Endothelial cell of umbilical vein (primary cell): ENCODE data around the gene MEF2C. TPM values are rescaled to one million over a fixed set of nuclear protein-coding genes. Genes with fewer than 3 reads are reported as not detected.

Experiments used
- BruUV-seq: library from RNA; stranded (reverse); fragments of 400-500 nt; replicated peaks from 2 replicates; lab custom pipeline; 2021; lab: Mats Ljungman, UMichigan
- CTCF ChIA-PET: fragments of 300-600, 350-600 bp; sonication (Branson Sonifier 250); formaldehyde crosslinking; loops from one replicate; lab custom pipeline; 2021; ENCODE audit warnings: antibody characterized with exemption, inconsistent platforms; lab: Charles Lee
- POLR2A ChIA-PET: fragments of 300-600, 350-600 bp; sonication (Branson Sonifier 250); formaldehyde crosslinking; loops from one replicate; lab custom pipeline; 2021; ENCODE audit warnings: antibody characterized with exemption, inconsistent platforms; lab: Charles Lee
- DNase-seq: peaks from one replicate; pipeline ENCODE4 v3.0.0-alpha.2; 2011; ENCODE audit warnings: low read depth, low spot score
- FAIRE-seq: peaks from 2 replicates; lab custom pipeline; 2011; peaks lifted over from hg19 to GRCh38; lab: Jason Lieb, UNC
- H2AFZ ChIP-seq: 2 replicates; pipeline ENCODE4 v1.6.0; 2012; ENCODE audit warnings: low read depth, low read length, control low read depth, inconsistent platforms
- H3K27ac ChIP-seq: 2 replicates; pipeline ENCODE4 v1.5.1; 2011; ENCODE audit warnings: low read depth, mild to moderate bottlenecking, control low read depth, low read length, moderate library complexity; ENCODE audit not compliant: insufficient read depth
- H3K27me3 ChIP-seq, 2 experiments: 2 replicates each; pipeline versions ENCODE4 v1.6.0 to v1.6.1; 2011; ENCODE audit warnings: low read length in 2 of 2, mixed read lengths in 1 of 2; ENCODE audit not compliant: control insufficient read depth in 2 of 2, insufficient read depth in 2 of 2
- H3K36me3 ChIP-seq, 2 experiments: 2 replicates in 1 of 2; 3 replicates in 1 of 2; pipeline ENCODE4 v1.5.1; 2011; ENCODE audit warnings: low read length in 2 of 2, mild to moderate bottlenecking in 1 of 2, moderate library complexity in 1 of 2; ENCODE audit not compliant: control insufficient read depth in 2 of 2, insufficient read depth in 2 of 2; ENCODE audit errors: extremely low read depth in 1 of 2
- H3K4me1 ChIP-seq: 3 replicates; pipeline ENCODE4 v1.5.1; 2011; ENCODE audit warnings: mild to moderate bottlenecking, low read length; ENCODE audit not compliant: control insufficient read depth, insufficient read depth; ENCODE audit errors: extremely low read depth
- H3K4me2 ChIP-seq: 2 replicates; pipeline ENCODE4 v1.6.1; 2011; ENCODE audit warnings: low read length, control low read depth, mixed read lengths; ENCODE audit not compliant: insufficient read depth
- H3K4me3 ChIP-seq, 3 experiments: fragments of 200-600 bp in 1 of 3; sonication (generic), shearing (Covaris generic) in 1 of 3; replicated peaks in 1 of 3; 2 replicates each; pipeline ENCODE4 v1.5.1; 2011 to 2016; ENCODE audit warnings: control low read depth in 3 of 3, low read length in 3 of 3, mild to moderate bottlenecking in 2 of 3, inconsistent platforms in 1 of 3, low read depth in 1 of 3, moderate library complexity in 1 of 3; ENCODE audit not compliant: insufficient read depth in 1 of 3
- H3K79me2 ChIP-seq: 2 replicates; pipeline ENCODE4 v1.6.0; 2012; ENCODE audit warnings: low read length, inconsistent platforms; ENCODE audit not compliant: control insufficient read depth, insufficient read depth
- H3K9ac ChIP-seq: replicated peaks from 2 replicates; pipeline ENCODE3; 2011; ENCODE audit warnings: low read length, control low read depth; ENCODE audit not compliant: insufficient read depth; ENCODE audit errors: extremely low read depth
- H3K9me1 ChIP-seq: replicated peaks from 3 replicates; pipeline ENCODE4 v1.6.0; 2011; ENCODE audit warnings: mild to moderate bottlenecking, low read length; ENCODE audit not compliant: control insufficient read depth, insufficient read depth; ENCODE audit errors: extremely low read depth
- H3K9me3 ChIP-seq: replicated peaks from 2 replicates; pipeline ENCODE4 v1.5.1; 2012; ENCODE audit warnings: low read length, inconsistent platforms; ENCODE audit not compliant: control insufficient read depth, insufficient read depth
- H4K20me1 ChIP-seq: replicated peaks from 2 replicates; pipeline ENCODE3; 2011; ENCODE audit warnings: mild to moderate bottlenecking, low read length; ENCODE audit not compliant: control insufficient read depth, insufficient read depth; ENCODE audit errors: extremely low read depth
- EZH2 ChIP-seq: IDR thresholded peaks from 2 replicates; pipeline ENCODE4 v1.6.1; 2012; ENCODE audit warnings: borderline replicate concordance, low read depth, mild to moderate bottlenecking, moderate library complexity, low read length, inconsistent platforms; ENCODE audit not compliant: severe bottlenecking
- FOS ChIP-seq: IDR thresholded peaks from 2 replicates; pipeline ENCODE4 v1.6.1; 2011; ENCODE audit warnings: mild to moderate bottlenecking, low read length, moderate library complexity, borderline replicate concordance; ENCODE audit not compliant: insufficient read depth
- GATA2 ChIP-seq: IDR thresholded peaks from 2 replicates; pipeline ENCODE4 v1.7.0; 2011; ENCODE audit warnings: low read depth, mild to moderate bottlenecking, moderate library complexity, mixed read lengths, low read length; ENCODE audit not compliant: insufficient read length, insufficient read depth
- JUN ChIP-seq: IDR thresholded peaks from 2 replicates; pipeline ENCODE4 v1.6.1; 2011; ENCODE audit warnings: borderline replicate concordance, low read depth; ENCODE audit not compliant: insufficient read length, insufficient read depth
- MAX ChIP-seq: IDR thresholded peaks from 2 replicates; pipeline ENCODE4 v1.6.1; 2011; ENCODE audit not compliant: insufficient read depth, insufficient read length
- MYC ChIP-seq: IDR thresholded peaks from one replicate; pipeline ENCODE4 v1.6.1; 2011; ENCODE audit warnings: mild to moderate bottlenecking, low read depth, low read length
- POLR2A ChIP-seq: IDR thresholded peaks from 2 replicates; pipeline ENCODE4 v1.6.1; 2012; ENCODE audit warnings: low read depth, mild to moderate bottlenecking, control low read depth, low read length
- POLR2AphosphoS5 ChIP-seq: IDR thresholded peaks from 2 replicates; pipeline ENCODE4 v1.6.1; 2012; ENCODE audit warnings: low read depth, mild to moderate bottlenecking, control low read depth, low read length, moderate library complexity; ENCODE audit not compliant: insufficient read depth
- dilution Hi-C: fragments of 300-500 bp; cut with MboI; formaldehyde crosslinking; loops from one replicate; pipeline ENCODE4 v1.15.0; 2019; ENCODE audit warnings: low sequenced_read_pairs; ENCODE audit not compliant: extremely low pct_ligation_motif_present
- intact Hi-C: fragments of 100-400 bp; cut with micrococcal nuclease; formaldehyde crosslinking; loops from one replicate; pipeline ENCODE4 v1.10.0; 2022
- polyA plus RNA-seq, 4 experiments: library from polyadenylated mRNA; depleted of rRNA in 3 of 4; stranded (reverse) in 3 of 4; unstranded in 1 of 4; fragments of >200 nt; gene quantifications; 2 replicates each; pipeline versions ENCODE4 v1.2.1 to v1.2.3, GENCODE V29; 2011 to 2012; ENCODE audit warnings: missing spikeins in 1 of 4
- total RNA-seq: library from RNA; stranded (reverse); gene quantifications from 2 replicates; pipeline ENCODE4 v1.2.3, GENCODE V29; 2021
- TF ChIP-seq, protein P1 (sequence below), 2 donors: IDR thresholded peaks; 1 replicate in 1 of 2; 2 replicates in 1 of 2; pipeline ENCODE4 v1.5.1; 2011; ENCODE audit warnings: low read length in 2 of 2, mild to moderate bottlenecking in 2 of 2, moderate library complexity in 2 of 2, control low read depth in 1 of 2, inconsistent platforms in 1 of 2, low read depth in 1 of 2; ENCODE audit not compliant: insufficient read depth in 1 of 2; ENCODE audit errors: extremely low read depth in 1 of 2

Gene MEF2C
- total and polyA plus RNA-seq, 2 donors (not counting 3 experiments of a cell fraction or from before 2014, with no cell fraction given), result 21.2 to 67.7 TPM

DNA sequence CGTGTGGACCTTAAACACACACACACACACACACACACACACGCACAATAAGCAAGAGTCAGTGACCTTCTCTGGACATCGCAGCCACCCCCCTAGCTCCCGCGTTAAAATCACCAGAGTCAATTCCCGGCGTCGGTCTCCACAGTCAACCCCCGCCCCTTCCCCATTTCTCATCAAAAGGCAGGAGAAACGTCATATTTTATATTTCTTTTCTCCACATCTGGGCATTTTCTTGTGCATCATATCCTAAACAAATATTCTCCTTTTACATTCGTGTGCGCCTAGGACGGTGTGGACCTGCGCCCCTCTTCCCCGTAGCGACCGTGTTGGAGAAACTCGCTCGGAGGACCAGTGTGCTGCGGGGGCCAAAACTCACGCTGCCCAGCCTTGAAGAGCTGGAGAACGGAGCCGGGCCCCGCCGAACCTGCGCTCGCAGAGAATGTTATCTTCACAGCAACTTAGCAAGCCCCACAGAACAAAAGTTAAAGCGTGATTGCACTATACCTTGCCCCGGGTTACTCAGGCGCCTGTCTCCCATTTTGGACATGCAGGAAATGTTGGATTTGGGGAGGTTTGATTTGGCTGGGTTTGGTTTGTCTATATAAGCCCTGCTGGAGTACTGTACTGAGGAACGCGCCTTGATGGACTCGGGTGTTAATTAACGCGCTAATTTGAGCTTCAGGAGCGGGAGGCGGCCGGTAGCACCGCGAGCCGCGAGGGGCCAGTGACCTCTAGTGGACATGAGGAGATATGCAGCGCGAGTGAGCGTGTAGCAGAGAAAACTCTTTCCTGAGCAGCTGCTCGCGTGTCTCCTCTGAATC, 192.4 kb downstream of the MEF2C start:
- dilution Hi-C loops (loop anchor here (25.0 kb wide), 1 partner anchor 553 kb away; no protein-coding TSS in a partner anchor), intact Hi-C loops (loop anchor here (1.0 to 10.0 kb wide), 5 partner anchors 7 to 1714 kb away; partner anchors contain the start of gene CETN3)
- Histone ChIP-seq H3K4me1 (peaks cover 7% of the 10 kb centered on the region), H3K36me3 (no peaks in the 10 kb centered on the region), H3K9ac (no peak overlapping the region), H3K27ac (no peak overlapping the region), H4K20me1 (no peaks in the 10 kb centered on the region), H2AFZ (no peak overlapping the region), H3K79me2 (no peaks in the 10 kb centered on the region), H3K4me2 (peak overlapping the region; percentile 40), H3K4me3 (peak overlapping the region in 1 of 3 experiments; percentile 3), H3K9me3 (no peaks in the 10 kb centered on the region), H3K9me1 (no peaks in the 10 kb centered on the region), H3K27me3 (peaks cover 91 to 98% of the 10 kb centered on the region in 2 experiments)
- FAIRE-seq (peak; percentile 89), DNase-seq (peak; percentile 72)
- TF ChIP-seq MAX (no peak), POLR2AphosphoS5 (no peak), MYC (no peak), GATA2 (no peak), FOS (no peak), JUN (no peak), POLR2A (no peak), EZH2 (peak; percentile 82)
- TF ChIP-seq, protein P1, sequence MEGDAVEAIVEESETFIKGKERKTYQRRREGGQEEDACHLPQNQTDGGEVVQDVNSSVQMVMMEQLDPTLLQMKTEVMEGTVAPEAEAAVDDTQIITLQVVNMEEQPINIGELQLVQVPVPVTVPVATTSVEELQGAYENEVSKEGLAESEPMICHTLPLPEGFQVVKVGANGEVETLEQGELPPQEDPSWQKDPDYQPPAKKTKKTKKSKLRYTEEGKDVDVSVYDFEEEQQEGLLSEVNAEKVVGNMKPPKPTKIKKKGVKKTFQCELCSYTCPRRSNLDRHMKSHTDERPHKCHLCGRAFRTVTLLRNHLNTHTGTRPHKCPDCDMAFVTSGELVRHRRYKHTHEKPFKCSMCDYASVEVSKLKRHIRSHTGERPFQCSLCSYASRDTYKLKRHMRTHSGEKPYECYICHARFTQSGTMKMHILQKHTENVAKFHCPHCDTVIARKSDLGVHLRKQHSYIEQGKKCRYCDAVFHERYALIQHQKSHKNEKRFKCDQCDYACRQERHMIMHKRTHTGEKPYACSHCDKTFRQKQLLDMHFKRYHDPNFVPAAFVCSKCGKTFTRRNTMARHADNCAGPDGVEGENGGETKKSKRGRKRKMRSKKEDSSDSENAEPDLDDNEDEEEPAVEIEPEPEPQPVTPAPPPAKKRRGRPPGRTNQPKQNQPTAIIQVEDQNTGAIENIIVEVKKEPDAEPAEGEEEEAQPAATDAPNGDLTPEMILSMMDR (IDR thresholded peaks at IDR 0.05; ENCODE audit: extremely low read depth in 1 of 2, insufficient read depth in 1 of 2, low read depth in 1 of 2, low read length in 2 of 2), result peak; percentile 88 to 96
- CTCF ChIA-PET, result interaction anchor here (0.6 to 6.0 kb wide), 38 partner anchors 7 to 1722 kb away, joined by 3 to 255 read pairs (median 5); partner anchors contain the start of gene CCNH
- no TSS peak for BruUV-seq
- POLR2A ChIA-PET, result no interaction called here
